GM12878 (cell line): Measurements from ENCODE around the gene ASIC2. TPM values are rescaled to one million over a fixed set of nuclear protein-coding genes. Genes with fewer than 3 reads are reported as not detected.

Experiments used
- ATAC-seq: fragments of 200-7000 bp; cut with Tn5 transposase; 3 replicates; pipeline ENCODE4 v1.9.1; 2020; ENCODE audit warnings: mild to moderate bottlenecking, moderate library complexity
- BruUV-seq: library from RNA; stranded (reverse); fragments of 400-500 nt; replicated peaks from 2 replicates; lab custom pipeline; 2021; lab: Mats Ljungman, UMichigan
- CTCF ChIA-PET: fragments of 300-600 bp; sonication (Branson Sonifier 250); formaldehyde crosslinking; extraction: SDS; loops from one replicate; lab custom pipeline; 2021; ENCODE audit warnings: inconsistent platforms; lab: Yijun Ruan, JAX
- POLR2A ChIA-PET: fragments of 350-600 bp; formaldehyde crosslinking; extraction: SDS; loops from one replicate; lab custom pipeline; 2021; ENCODE audit warnings: inconsistent platforms; lab: Charles Lee
- RAD21 ChIA-PET: fragments of 300-600 bp; sonication (Branson Sonifier 250); formaldehyde crosslinking; loops from one replicate; lab custom pipeline; 2023; ENCODE audit warnings: antibody characterized with exemption; ENCODE audit not compliant: unreplicated experiment; lab: Charles Lee
- SMC1A ChIA-PET: fragments of 300-600 bp; sonication (Branson Sonifier 250); formaldehyde crosslinking; loops from one replicate; lab custom pipeline; 2023; ENCODE audit not compliant: unreplicated experiment, uncharacterized antibody; lab: Charles Lee
- DNase-seq: peaks from one replicate; pipeline ENCODE4 v3.0.0-alpha.2; 2011; ENCODE audit warnings: low read depth, low spot score
- FAIRE-seq: peaks from 3 replicates; lab custom pipeline; 2011; peaks lifted over from hg19 to GRCh38; lab: Jason Lieb, UNC
- H2AFZ ChIP-seq: 2 replicates; pipeline ENCODE4 v1.6.0; 2011; ENCODE audit warnings: low read depth, low read length, control low read depth; ENCODE audit not compliant: control insufficient read depth
- H3K27ac ChIP-seq: 2 replicates; pipeline ENCODE4 v1.5.1; 2011; ENCODE audit warnings: control low read depth; ENCODE audit not compliant: control insufficient read depth, insufficient read depth
- H3K27me3 ChIP-seq, 2 experiments: replicated peaks in 1 of 2; 2 replicates each; pipeline versions ENCODE4 v1.6.0 to v1.6.1; 2011; ENCODE audit warnings: low read length in 1 of 2; ENCODE audit not compliant: control insufficient read depth in 2 of 2, insufficient read depth in 2 of 2
- H3K36me3 ChIP-seq, 2 experiments: 2 replicates each; pipeline ENCODE4 v1.5.1; 2011; ENCODE audit warnings: low read length in 1 of 2; ENCODE audit not compliant: control insufficient read depth in 2 of 2, insufficient read depth in 2 of 2
- H3K4me1 ChIP-seq: 2 replicates; pipeline ENCODE4 v1.6.1; 2011; ENCODE audit warnings: mild to moderate bottlenecking, low read length, moderate library complexity, mixed read lengths; ENCODE audit not compliant: control insufficient read depth, insufficient read depth
- H3K4me2 ChIP-seq: 2 replicates; pipeline ENCODE4 v1.6.0; 2011; ENCODE audit warnings: control low read depth; ENCODE audit not compliant: control insufficient read depth, insufficient read depth
- H3K4me3 ChIP-seq: fragments of 200-600 bp; sonication (generic); 2 replicates; pipeline ENCODE4 v1.5.1; 2016
- H3K79me2 ChIP-seq: 2 replicates; pipeline ENCODE4 v1.6.0; 2011; ENCODE audit warnings: low read length; ENCODE audit not compliant: control insufficient read depth, insufficient read depth
- H3K9ac ChIP-seq: 2 replicates; pipeline ENCODE4 v1.8.0; 2011; ENCODE audit warnings: low read length, control low read depth, mixed read lengths; ENCODE audit not compliant: control insufficient read depth, insufficient read depth
- H3K9me3 ChIP-seq: replicated peaks from 3 replicates; pipeline ENCODE4 v1.5.1; 2011; ENCODE audit warnings: mild to moderate bottlenecking, low read length; ENCODE audit not compliant: control insufficient read depth, insufficient read depth
- H4K20me1 ChIP-seq: 2 replicates; pipeline ENCODE4 v1.6.0; 2011; ENCODE audit not compliant: control insufficient read depth, insufficient read depth
- BMI1 ChIP-seq: fragments of 450-650 bp; IDR thresholded peaks from 2 replicates; pipeline ENCODE4 v1.6.1; 2016; ENCODE audit warnings: mild to moderate bottlenecking, moderate library complexity, borderline replicate concordance
- CBFB ChIP-seq: IDR thresholded peaks from 2 replicates; pipeline ENCODE4 v1.6.1; 2016; ENCODE audit warnings: antibody characterized with exemption, low read depth
- CEBPB ChIP-seq, 2 experiments: fragments of 150-350 bp in 1 of 2; IDR thresholded peaks; 2 replicates each; pipeline ENCODE4 v1.6.1; 2012 to 2014; ENCODE audit warnings: low read depth in 2 of 2, low read length in 2 of 2, borderline replicate concordance in 1 of 2, inconsistent platforms in 1 of 2
- NR2F1 ChIP-seq: fragments of 450-650 bp; conservative IDR thresholded peaks from 2 replicates; pipeline ENCODE4 v1.6.1; 2017; ENCODE audit warnings: mild to moderate bottlenecking
- PML ChIP-seq: IDR thresholded peaks from 2 replicates; pipeline ENCODE4 v1.6.1; 2012; ENCODE audit warnings: low read length, inconsistent platforms
- RCOR1 ChIP-seq: conservative IDR thresholded peaks from 2 replicates; pipeline ENCODE4 v1.6.1; 2012; ENCODE audit warnings: low read depth, low read length, improper control_type of control experiment
- SIN3A ChIP-seq: IDR thresholded peaks from 2 replicates; pipeline ENCODE4 v1.6.1; 2012; ENCODE audit warnings: low read depth, low read length, improper control_type of control experiment
- YY1 ChIP-seq: IDR thresholded peaks from 2 replicates; pipeline ENCODE4 v1.6.1; 2011; ENCODE audit warnings: low read depth, mild to moderate bottlenecking, low read length
- WGBS: methylation state at CpG from one replicate; pipeline ENCODE4 v1.1.6; 2016; ENCODE audit warnings: low lambda C conversion rate; ENCODE audit not compliant: insufficient replicate concordance, insufficient coverage; ENCODE audit errors: missing lambda C conversion rate; 5-methylcytosine and 5-hydroxymethylcytosine counted together
- in situ Hi-C: fragments of 300-500 bp; cut with MboI; formaldehyde crosslinking; loops from 9 replicates; pipeline ENCODE4 v1.14.3; 2018; ENCODE audit warnings: mixed read lengths
- intact Hi-C: fragments of 100-400 bp; cut with micrococcal nuclease; formaldehyde crosslinking; loops from one replicate; pipeline ENCODE4 v1.14.2; 2022; ENCODE audit not compliant: unreplicated experiment
- polyA plus RNA-seq, 11 experiments: library from polyadenylated mRNA; depleted of rRNA in 4 of 11; unstranded in 6 of 11; stranded (reverse) in 5 of 11; fragments of >200 nt; fragmentation: Nextera tagmentation in 4 of 11; fragmentation: Illumina TruSeq in 1 of 11; extraction: Ambion mirVana in 4 of 11; extraction: Trizol in 1 of 11; gene quantifications; 1 replicate in 1 of 11; 2 replicates in 10 of 11; pipeline versions ENCODE4 v1.2.1 to v1.2.3, GENCODE V29; 2011 to 2016; ENCODE audit warnings: inconsistent platforms in 2 of 11, missing spikeins in 2 of 11, low read depth in 1 of 11
- total RNA-seq, 4 experiments: library from RNA; depleted of rRNA in 3 of 4; stranded (reverse); fragments of >200 nt in 3 of 4; fragmentation: Illumina TruSeq in 1 of 4; extraction: Trizol in 1 of 4; gene quantifications; 2 replicates each; pipeline versions ENCODE4 v1.2.1 to v1.2.3, GENCODE V29; 2013 to 2021
- TF ChIP-seq, protein P1 (sequence below): fragments of 450-650 bp; IDR thresholded peaks from 2 replicates; pipeline ENCODE4 v1.6.1; 2017; ENCODE audit warnings: low read depth, mild to moderate bottlenecking, moderate library complexity
- TF ChIP-seq, protein P2 (sequence below): IDR thresholded peaks from 2 replicates; pipeline ENCODE4 v1.6.1; 2012; ENCODE audit warnings: mild to moderate bottlenecking, low read depth, low read length
- TF ChIP-seq, protein P3 (sequence below): fragments of 450-650 bp; conservative IDR thresholded peaks from 2 replicates; pipeline ENCODE4 v1.6.1; 2017; ENCODE audit warnings: mild to moderate bottlenecking, moderate library complexity
- TF ChIP-seq, protein P4 (sequence below), 3 experiments: IDR thresholded peaks in 2 of 3; conservative IDR thresholded peaks in 1 of 3; 2 replicates each; pipeline ENCODE4 v1.5.1; 2011; ENCODE audit warnings: low read depth in 3 of 3, low read length in 3 of 3, mild to moderate bottlenecking in 3 of 3, control low read depth in 2 of 3, moderate library complexity in 2 of 3, inconsistent platforms in 1 of 3, mixed read lengths in 1 of 3; ENCODE audit not compliant: control insufficient read depth in 2 of 3, insufficient read depth in 1 of 3; ENCODE audit errors: extremely low read depth in 1 of 3
- TF ChIP-seq, protein P5 (sequence below): fragments of 450-650 bp; IDR thresholded peaks from 2 replicates; pipeline ENCODE4 v1.6.1; 2018; ENCODE audit warnings: borderline replicate concordance, mild to moderate bottlenecking; ENCODE audit not compliant: partially characterized antibody

Gene ASIC2
- total and polyA plus RNA-seq, 10 of the 15 experiments (the other 5 are each of a cell fraction or from before 2014, with no cell fraction given), result not detected

DNA sequence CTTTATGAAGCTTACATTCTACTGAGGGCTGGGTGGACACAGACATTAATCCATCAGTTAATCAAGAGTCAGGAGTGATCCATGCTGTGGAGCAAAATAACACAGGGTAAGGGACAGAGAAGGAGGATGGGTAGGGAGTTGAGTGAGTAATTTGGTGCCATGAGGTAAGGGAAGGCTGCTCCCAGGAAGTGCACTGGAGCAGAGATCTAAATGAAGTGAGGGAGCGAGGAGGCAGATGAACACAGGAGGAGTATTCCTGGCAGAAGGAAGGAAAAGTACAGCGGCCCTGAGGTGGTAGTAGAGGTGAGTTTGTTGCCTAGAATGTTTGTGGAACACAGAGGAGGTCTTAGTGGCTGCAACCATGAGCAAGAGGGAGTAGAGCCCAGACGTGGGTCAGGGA lies 34.8 kb downstream of the ASIC2 start:
- Histone ChIP-seq H3K36me3 (no peaks in the 10 kb centered on the region), H2AFZ (no peak overlapping the region), H4K20me1 (no peaks in the 10 kb centered on the region), H3K27me3 (peaks cover 0 to 2% of the 10 kb centered on the region in 2 experiments; a peak in 1 of 4 replicates), H3K4me1 (no peaks in the 10 kb centered on the region), H3K9ac (no peak overlapping the region), H3K4me2 (no peak overlapping the region), H3K9me3 (no peaks in the 10 kb centered on the region), H3K27ac (no peak overlapping the region), H3K79me2 (no peaks in the 10 kb centered on the region), H3K4me3 (no peak overlapping the region)
- 2% methylated on average over 3 of the region's 3 CpGs for WGBS
- ChIA-PET RAD21 (no interaction called here), CTCF (no interaction called here), POLR2A (no interaction called here), SMC1A (no interaction called here)
- intact Hi-C loops, result no loop called here
- in situ Hi-C loops, result no loop called here
- DNase-seq, result no peak
- no TSS peak for BruUV-seq
- no peak for ATAC-seq
- no peak for FAIRE-seq
- TF ChIP-seq, protein P1, sequence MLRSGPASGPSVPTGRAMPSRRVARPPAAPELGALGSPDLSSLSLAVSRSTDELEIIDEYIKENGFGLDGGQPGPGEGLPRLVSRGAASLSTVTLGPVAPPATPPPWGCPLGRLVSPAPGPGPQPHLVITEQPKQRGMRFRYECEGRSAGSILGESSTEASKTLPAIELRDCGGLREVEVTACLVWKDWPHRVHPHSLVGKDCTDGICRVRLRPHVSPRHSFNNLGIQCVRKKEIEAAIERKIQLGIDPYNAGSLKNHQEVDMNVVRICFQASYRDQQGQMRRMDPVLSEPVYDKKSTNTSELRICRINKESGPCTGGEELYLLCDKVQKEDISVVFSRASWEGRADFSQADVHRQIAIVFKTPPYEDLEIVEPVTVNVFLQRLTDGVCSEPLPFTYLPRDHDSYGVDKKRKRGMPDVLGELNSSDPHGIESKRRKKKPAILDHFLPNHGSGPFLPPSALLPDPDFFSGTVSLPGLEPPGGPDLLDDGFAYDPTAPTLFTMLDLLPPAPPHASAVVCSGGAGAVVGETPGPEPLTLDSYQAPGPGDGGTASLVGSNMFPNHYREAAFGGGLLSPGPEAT, result no peak
- TF ChIP-seq CBFB, result no peak
- TF ChIP-seq, protein P2, sequence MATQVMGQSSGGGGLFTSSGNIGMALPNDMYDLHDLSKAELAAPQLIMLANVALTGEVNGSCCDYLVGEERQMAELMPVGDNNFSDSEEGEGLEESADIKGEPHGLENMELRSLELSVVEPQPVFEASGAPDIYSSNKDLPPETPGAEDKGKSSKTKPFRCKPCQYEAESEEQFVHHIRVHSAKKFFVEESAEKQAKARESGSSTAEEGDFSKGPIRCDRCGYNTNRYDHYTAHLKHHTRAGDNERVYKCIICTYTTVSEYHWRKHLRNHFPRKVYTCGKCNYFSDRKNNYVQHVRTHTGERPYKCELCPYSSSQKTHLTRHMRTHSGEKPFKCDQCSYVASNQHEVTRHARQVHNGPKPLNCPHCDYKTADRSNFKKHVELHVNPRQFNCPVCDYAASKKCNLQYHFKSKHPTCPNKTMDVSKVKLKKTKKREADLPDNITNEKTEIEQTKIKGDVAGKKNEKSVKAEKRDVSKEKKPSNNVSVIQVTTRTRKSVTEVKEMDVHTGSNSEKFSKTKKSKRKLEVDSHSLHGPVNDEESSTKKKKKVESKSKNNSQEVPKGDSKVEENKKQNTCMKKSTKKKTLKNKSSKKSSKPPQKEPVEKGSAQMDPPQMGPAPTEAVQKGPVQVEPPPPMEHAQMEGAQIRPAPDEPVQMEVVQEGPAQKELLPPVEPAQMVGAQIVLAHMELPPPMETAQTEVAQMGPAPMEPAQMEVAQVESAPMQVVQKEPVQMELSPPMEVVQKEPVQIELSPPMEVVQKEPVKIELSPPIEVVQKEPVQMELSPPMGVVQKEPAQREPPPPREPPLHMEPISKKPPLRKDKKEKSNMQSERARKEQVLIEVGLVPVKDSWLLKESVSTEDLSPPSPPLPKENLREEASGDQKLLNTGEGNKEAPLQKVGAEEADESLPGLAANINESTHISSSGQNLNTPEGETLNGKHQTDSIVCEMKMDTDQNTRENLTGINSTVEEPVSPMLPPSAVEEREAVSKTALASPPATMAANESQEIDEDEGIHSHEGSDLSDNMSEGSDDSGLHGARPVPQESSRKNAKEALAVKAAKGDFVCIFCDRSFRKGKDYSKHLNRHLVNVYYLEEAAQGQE, result no peak
- TF ChIP-seq CEBPB (IDR thresholded peaks at IDR 0.05; ENCODE audit: borderline replicate concordance in 1 of 2, low read depth in 2 of 2, low read length in 2 of 2), result no peak
- TF ChIP-seq, protein P3, sequence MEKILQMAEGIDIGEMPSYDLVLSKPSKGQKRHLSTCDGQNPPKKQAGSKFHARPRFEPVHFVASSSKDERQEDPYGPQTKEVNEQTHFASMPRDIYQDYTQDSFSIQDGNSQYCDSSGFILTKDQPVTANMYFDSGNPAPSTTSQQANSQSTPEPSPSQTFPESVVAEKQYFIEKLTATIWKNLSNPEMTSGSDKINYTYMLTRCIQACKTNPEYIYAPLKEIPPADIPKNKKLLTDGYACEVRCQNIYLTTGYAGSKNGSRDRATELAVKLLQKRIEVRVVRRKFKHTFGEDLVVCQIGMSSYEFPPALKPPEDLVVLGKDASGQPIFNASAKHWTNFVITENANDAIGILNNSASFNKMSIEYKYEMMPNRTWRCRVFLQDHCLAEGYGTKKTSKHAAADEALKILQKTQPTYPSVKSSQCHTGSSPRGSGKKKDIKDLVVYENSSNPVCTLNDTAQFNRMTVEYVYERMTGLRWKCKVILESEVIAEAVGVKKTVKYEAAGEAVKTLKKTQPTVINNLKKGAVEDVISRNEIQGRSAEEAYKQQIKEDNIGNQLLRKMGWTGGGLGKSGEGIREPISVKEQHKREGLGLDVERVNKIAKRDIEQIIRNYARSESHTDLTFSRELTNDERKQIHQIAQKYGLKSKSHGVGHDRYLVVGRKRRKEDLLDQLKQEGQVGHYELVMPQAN, result no peak
- no peak for TF ChIP-seq YY1
- no peak for TF ChIP-seq SIN3A
- no peak for TF ChIP-seq PML
- TF ChIP-seq, protein P4, sequence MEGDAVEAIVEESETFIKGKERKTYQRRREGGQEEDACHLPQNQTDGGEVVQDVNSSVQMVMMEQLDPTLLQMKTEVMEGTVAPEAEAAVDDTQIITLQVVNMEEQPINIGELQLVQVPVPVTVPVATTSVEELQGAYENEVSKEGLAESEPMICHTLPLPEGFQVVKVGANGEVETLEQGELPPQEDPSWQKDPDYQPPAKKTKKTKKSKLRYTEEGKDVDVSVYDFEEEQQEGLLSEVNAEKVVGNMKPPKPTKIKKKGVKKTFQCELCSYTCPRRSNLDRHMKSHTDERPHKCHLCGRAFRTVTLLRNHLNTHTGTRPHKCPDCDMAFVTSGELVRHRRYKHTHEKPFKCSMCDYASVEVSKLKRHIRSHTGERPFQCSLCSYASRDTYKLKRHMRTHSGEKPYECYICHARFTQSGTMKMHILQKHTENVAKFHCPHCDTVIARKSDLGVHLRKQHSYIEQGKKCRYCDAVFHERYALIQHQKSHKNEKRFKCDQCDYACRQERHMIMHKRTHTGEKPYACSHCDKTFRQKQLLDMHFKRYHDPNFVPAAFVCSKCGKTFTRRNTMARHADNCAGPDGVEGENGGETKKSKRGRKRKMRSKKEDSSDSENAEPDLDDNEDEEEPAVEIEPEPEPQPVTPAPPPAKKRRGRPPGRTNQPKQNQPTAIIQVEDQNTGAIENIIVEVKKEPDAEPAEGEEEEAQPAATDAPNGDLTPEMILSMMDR (IDR thresholded peaks at IDR 0.05 in 2 of 3, conservative IDR thresholded peaks at IDR 0.05 in 1 of 3; ENCODE audit: control insufficient read depth in 2 of 3, extremely low read depth in 1 of 3, insufficient read depth in 1 of 3, low read depth in 3 of 3, low read length in 3 of 3), result no peak
- TF ChIP-seq, protein P5, sequence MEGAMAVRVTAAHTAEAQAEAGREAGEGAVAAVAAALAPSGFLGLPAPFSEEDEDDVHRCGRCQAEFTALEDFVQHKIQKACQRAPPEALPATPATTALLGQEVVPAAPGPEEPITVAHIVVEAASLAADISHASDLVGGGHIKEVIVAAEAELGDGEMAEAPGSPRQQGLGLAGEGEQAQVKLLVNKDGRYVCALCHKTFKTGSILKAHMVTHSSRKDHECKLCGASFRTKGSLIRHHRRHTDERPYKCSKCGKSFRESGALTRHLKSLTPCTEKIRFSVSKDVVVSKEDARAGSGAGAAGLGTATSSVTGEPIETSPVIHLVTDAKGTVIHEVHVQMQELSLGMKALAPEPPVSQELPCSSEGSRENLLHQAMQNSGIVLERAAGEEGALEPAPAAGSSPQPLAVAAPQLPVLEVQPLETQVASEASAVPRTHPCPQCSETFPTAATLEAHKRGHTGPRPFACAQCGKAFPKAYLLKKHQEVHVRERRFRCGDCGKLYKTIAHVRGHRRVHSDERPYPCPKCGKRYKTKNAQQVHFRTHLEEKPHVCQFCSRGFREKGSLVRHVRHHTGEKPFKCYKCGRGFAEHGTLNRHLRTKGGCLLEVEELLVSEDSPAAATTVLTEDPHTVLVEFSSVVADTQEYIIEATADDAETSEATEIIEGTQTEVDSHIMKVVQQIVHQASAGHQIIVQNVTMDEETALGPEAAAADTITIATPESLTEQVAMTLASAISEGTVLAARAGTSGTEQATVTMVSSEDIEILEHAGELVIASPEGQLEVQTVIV, result no peak
- TF ChIP-seq RCOR1, result no peak
- no peak for TF ChIP-seq NR2F1
- TF ChIP-seq BMI1, result no peak
